ENCODE data around the gene SERPINA12.

Gene SERPINA12

DNA sequence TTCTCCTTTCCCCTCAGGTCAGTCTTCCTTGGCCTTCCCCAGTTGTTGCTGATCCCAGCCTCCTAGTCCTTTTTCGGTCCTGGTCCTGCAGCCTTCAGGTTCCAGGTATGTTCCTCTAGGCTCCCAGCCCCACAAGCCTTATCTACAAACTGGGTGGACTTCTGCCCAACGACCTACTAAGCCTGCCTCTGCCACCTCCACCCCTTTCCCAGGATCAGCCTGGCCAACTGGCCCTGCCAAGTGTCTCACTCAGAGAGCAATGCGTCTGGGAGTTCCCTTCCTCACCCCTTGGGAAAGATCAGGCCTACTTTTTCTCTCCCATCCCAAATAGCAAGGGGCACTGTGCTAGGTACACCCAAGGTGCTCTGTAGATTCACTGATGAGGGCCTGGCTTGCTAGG lies at the start of gene SERPINA12:
Gene SERPINA12, minus strand, starts transcription at position 114 of the 400 bp plus-strand sequence. CDS start 11,072 bp downstream, outside the sequence.
- no peak for DNase-seq

DNA sequence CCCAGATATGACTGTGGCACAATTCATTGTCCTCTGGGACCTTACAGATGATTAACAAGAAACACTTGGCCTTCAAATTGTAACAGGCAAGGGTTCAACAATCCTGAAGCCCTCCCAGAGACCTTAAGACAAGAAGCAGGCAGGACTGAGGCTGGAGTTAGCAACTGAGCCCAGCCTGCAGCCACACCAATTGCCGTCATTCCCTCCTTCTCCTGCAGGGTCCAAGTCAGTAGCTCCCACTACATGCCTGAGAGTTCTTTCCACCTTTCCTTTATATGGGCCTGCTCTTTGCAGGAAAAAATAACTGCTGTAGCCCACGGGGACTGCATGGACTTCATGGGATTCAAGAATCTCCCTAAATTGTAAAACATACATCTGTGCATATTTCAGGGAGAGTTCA lies 49.6 kb upstream of the SERPINA12 start:
- DNase-seq = no peak

GRCh38 chr14:94557327-94557726 lies 48.1 kb upstream of the SERPINA12 start:
- no peak for DNase-seq

GRCh38 chr14:94555991-94556390 lies 46.7 kb upstream of the SERPINA12 start:
- no peak for DNase-seq

GRCh38 chr14:94550041-94550440 lies 40.8 kb upstream of the SERPINA12 start:
- DNase-seq = no peak

GRCh38 chr14:94548999-94549985 lies 40.0 kb upstream of the SERPINA12 start:
- DNase-seq = peak; percentile 38

- DNase-seq = no peak
These were observed 39.1 kb upstream of the SERPINA12 start for GRCh38 chr14:94548131-94548998.

- no peak for DNase-seq
These were observed 38.5 kb upstream of the SERPINA12 start for GRCh38 chr14:94547726-94548125.

DNA sequence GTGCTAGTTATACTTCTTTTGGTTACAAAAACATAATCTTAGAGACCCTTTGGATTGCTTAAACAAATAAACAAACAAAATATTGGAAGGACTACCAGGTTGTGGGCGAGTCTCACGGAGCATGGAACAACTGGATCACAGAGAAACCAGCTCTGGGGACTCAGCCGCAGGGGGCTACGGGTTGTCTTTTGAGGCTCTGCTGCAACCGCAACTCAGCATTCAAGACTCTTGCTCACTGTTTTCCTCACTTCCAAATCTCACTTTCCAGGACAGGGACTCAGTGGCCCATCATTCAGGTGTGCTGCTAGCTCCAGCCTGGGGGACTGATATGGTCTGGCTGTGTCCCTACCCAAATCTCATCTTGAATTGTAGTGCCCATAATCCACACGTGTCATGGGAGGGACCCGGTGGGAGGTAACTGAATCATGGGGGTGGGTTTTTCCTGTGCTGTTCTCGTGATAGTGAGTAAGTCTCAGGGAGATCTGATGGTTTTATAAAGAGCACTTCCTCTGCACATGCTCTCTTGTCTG lies 37.9 kb upstream of the SERPINA12 start:
- DNase-seq = no peak

GRCh38 chr14:94545131-94545841 lies 36.0 kb upstream of the SERPINA12 start:
- DNase-seq = no peak

- DNase-seq = no peak
These were observed 35.5 kb upstream of the SERPINA12 start for GRCh38 chr14:94544726-94545125.

- no peak for DNase-seq
These were observed 34.3 kb upstream of the SERPINA12 start for GRCh38 chr14:94543449-94544124.

GRCh38 chr14:94542811-94543440 lies 33.7 kb upstream of the SERPINA12 start:
- no peak for DNase-seq

GRCh38 chr14:94542111-94542810 lies 33.0 kb upstream of the SERPINA12 start:
- peak; percentile 47 for DNase-seq

DNA sequence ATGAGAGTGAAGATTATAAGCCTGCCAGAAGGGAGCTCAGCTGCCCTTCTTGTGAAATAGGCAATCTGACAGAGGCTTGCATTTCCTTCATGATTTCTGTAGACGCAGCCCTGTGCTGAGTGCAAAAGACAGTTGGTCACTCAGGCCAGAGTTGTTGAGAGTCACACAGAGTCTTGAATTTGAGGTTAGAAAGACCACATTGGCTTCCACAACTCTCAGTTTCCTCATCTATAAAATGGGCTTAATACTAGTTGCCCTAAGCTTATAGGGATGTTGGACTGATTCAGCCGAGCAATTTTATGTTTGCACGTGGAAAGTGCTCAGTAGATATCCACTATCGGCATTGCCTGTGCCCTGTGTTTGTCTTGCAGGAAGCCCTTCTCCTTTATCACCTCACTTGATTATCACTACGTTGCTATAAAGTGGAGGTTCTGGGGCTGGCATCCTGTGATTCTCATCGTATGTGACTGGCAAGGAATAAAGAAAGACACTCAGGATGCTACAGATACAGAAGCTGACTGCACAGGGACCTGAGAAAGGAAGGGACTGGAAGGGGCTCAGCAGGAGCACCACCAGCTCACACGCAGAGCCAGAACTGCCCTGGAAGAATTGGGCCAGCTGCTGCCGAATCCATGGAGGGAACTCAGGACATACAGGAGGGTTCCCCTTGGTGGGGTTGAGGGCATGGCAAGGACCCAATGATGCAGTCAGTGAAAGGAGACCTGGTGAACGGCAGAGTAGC lies 32.1 kb upstream of the SERPINA12 start:
- DNase-seq = no peak

- DNase-seq = peak; percentile 22
These were observed 30.9 kb upstream of the SERPINA12 start for GRCh38 chr14:94540031-94540794.

- no peak for DNase-seq
These were observed 29.9 kb upstream of the SERPINA12 start for GRCh38 chr14:94539181-94539580.

DNA sequence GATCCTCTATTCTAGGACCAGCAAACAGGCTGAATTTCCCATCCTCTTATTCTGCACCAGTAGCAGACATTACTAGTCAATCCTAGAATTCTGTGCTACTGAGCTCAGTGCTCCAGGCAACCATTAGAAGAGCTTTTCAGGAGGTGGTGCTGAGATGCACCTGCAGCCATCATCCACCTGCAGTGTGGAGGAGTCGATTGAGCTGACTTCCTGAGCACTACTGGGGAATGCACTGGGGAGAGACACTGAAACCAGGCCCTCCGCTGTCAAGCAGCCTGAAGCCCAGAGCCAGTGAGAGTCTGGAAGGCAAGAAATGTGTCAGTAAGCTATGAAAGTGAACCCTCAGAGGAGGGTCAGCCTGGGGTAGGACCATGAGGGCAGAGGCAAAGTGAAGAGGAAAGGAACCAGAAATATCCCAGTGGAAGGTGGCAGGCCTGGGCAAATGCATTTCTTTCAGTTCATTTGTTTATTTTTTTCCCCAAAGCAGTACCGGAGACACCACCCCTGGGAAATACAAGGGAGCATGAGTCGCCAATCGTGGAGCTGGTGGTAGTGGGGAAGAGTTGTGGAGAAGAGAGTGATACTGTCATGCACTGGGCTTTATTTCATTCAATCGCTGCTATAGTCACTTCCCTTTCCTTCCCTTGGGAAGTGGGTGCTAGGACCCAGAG lies 28.9 kb upstream of the SERPINA12 start:
- no peak for DNase-seq

DNA sequence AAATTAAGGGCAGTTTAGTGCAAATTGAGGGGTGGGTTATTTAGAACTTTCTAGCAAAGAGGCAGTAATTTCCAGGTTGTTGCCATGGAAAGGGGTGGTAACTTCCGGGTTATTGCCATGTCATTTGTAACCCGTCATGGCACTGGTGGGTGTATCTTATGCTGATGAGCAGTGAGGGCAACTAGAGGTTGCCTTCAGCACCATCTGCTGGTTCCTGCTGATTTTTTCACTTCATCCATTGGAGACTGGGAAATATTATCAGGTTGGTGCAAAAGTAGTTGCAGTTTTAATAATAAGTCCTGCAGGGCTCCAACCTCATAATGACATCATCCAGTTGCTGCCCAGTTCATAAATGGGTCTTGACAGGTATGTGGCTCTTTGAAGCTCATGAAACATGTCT lies 27.6 kb upstream of the SERPINA12 start:
- DNase-seq = no peak
